RWPE2 (cell line): ENCODE data around the gene MYO1H.

Experiments used
- ATAC-seq: fragments of 200-7000 bp; cut with Tn5 transposase; 3 replicates; pipeline ENCODE4 v1.9.1; 2021; ENCODE audit warnings: low read depth
- DNase-seq: peaks from one replicate; pipeline ENCODE4 v3.0.0-alpha.2; 2020; ENCODE audit warnings: low spot score
- H3K27ac ChIP-seq: fragments of 450-650 bp; 2 replicates; pipeline ENCODE4 v1.5.1; 2017; ENCODE audit warnings: mild to moderate bottlenecking; ENCODE audit not compliant: poor library complexity, severe bottlenecking
- H3K27me3 ChIP-seq: fragments of 250-450 bp; sonication (Bioruptor Pico); 2 replicates; pipeline ENCODE4 v1.5.1; 2021; ENCODE audit warnings: mild to moderate bottlenecking, moderate library complexity; ENCODE audit not compliant: insufficient read depth, poor library complexity, severe bottlenecking
- H3K36me3 ChIP-seq: fragments of 250-450 bp; sonication (Bioruptor Pico); 2 replicates; pipeline ENCODE4 v1.5.1; 2020; ENCODE audit warnings: low read depth, mild to moderate bottlenecking, moderate library complexity
- H3K4me1 ChIP-seq: fragments of 250-450 bp; sonication (Bioruptor Pico); 2 replicates; pipeline ENCODE4 v1.5.1; 2021; ENCODE audit warnings: mild to moderate bottlenecking, moderate library complexity; ENCODE audit not compliant: insufficient read depth, poor library complexity, severe bottlenecking
- H3K4me3 ChIP-seq: fragments of 250-450 bp; sonication (Bioruptor Pico); 2 replicates; pipeline ENCODE4 v1.5.1; 2021; ENCODE audit warnings: mild to moderate bottlenecking, moderate library complexity; ENCODE audit not compliant: severe bottlenecking
- H3K9me3 ChIP-seq: fragments of 250-450 bp; sonication (Bioruptor Pico); 2 replicates; pipeline ENCODE4 v1.5.1; 2021; ENCODE audit warnings: mild to moderate bottlenecking, moderate library complexity; ENCODE audit not compliant: severe bottlenecking
- CTCF ChIP-seq: fragments of 450-650 bp; IDR thresholded peaks from one replicate; pipeline ENCODE4 v1.5.1; 2017; ENCODE audit warnings: mild to moderate bottlenecking, moderate library complexity; ENCODE audit not compliant: poor library complexity, severe bottlenecking

Gene MYO1H

GRCh38 chr12:109492371-109492770 lies 144.7 kb downstream of the MYO1H start:
- no peak overlapping the region for H3K4me3 ChIP-seq
- H3K9me3 ChIP-seq = no peaks in the 10 kb centered on the region
- ATAC-seq (no peak), DNase-seq (no peak)
- TF ChIP-seq CTCF = no peak
- H3K27ac ChIP-seq = no peak overlapping the region
- H3K27me3 ChIP-seq = no peaks in the 10 kb centered on the region
- peaks cover 45% of the 10 kb centered on the region for H3K36me3 ChIP-seq
- peaks cover 6% of the 10 kb centered on the region for H3K4me1 ChIP-seq

- Histone ChIP-seq H3K9me3 (no peaks in the 10 kb centered on the region), H3K4me3 (no peak overlapping the region), H3K36me3 (peaks cover 41% of the 10 kb centered on the region), H3K27ac (no peak overlapping the region), H3K4me1 (peaks cover 9% of the 10 kb centered on the region), H3K27me3 (no peaks in the 10 kb centered on the region)
- no peak for ATAC-seq
- no peak for TF ChIP-seq CTCF
- DNase-seq = no peak
These were observed 145.4 kb downstream of the MYO1H start for GRCh38 chr12:109493090-109493489.

GRCh38 chr12:109493938-109494337 lies 146.2 kb downstream of the MYO1H start:
- ATAC-seq (no peak), DNase-seq (no peak)
- Histone ChIP-seq H3K27me3 (no peaks in the 10 kb centered on the region), H3K36me3 (peaks cover 41% of the 10 kb centered on the region), H3K27ac (no peak overlapping the region), H3K4me1 (peaks cover 9% of the 10 kb centered on the region), H3K9me3 (no peaks in the 10 kb centered on the region), H3K4me3 (no peak overlapping the region)
- TF ChIP-seq CTCF = no peak

GRCh38 chr12:109494348-109494881 lies 146.7 kb downstream of the MYO1H start:
- DNase-seq (no peak), ATAC-seq (no peak)
- TF ChIP-seq CTCF = no peak
- Histone ChIP-seq H3K27ac (no peak overlapping the region), H3K4me1 (peaks cover 9% of the 10 kb centered on the region), H3K9me3 (no peaks in the 10 kb centered on the region), H3K27me3 (no peaks in the 10 kb centered on the region), H3K4me3 (no peak overlapping the region), H3K36me3 (peaks cover 42% of the 10 kb centered on the region)

GRCh38 chr12:109495012-109495411 lies 147.3 kb downstream of the MYO1H start:
- DNase-seq (no peak), ATAC-seq (no peak)
- Histone ChIP-seq H3K4me1 (peaks cover 9% of the 10 kb centered on the region), H3K27ac (no peak overlapping the region), H3K36me3 (peaks cover 46% of the 10 kb centered on the region), H3K27me3 (no peaks in the 10 kb centered on the region), H3K4me3 (no peak overlapping the region), H3K9me3 (no peaks in the 10 kb centered on the region)
- TF ChIP-seq CTCF = no peak
